Cardiac septum (tissue), 1 donor: ENCODE results near the gene HOXC12. TPM values are rescaled to one million over a fixed set of nuclear protein-coding genes. Genes with fewer than 3 reads are reported as not detected.

Experiments used
- DNase-seq: peaks from one replicate; pipeline ENCODE4 v3.0.0-alpha.2; 2020; ENCODE audit warnings: low spot score
- intact Hi-C: fragments of 100-400 bp; cut with DNase I; formaldehyde crosslinking; loops from one replicate; pipeline ENCODE4 v1.14.0; 2022
- total RNA-seq: library from RNA; stranded (reverse); fragmentation: NEBNext Ultra II Directional; extraction: Animal tissue kit (Norgen Biotek cat#: 25700); gene quantifications from one replicate; pipeline ENCODE4 v1.2.1, GENCODE V29; 2021
- donor health status: DM: no; HTN: no; CAD: no.

HOXC12 gene
- total RNA-seq, 1 donor from 2014 or later = not detected

GRCh38 chr12:53978477-53979356, 24.0 kb downstream of the HOXC12 start:
- intact Hi-C loops = no loop called here
- no peak for DNase-seq

GRCh38 chr12:53980104-53980801, 25.6 kb downstream of the HOXC12 start:
- intact Hi-C loops = no loop called here
- DNase-seq = no peak

- no peak for DNase-seq
- intact Hi-C loops = no loop called here
Observed at GRCh38 chr12:53980802-53981496, 26.2 kb downstream of the HOXC12 start.

GRCh38 chr12:53981634-53982565, 27.2 kb downstream of the HOXC12 start:
- intact Hi-C loops = no loop called here

GRCh38 chr12:53982648-53983567, 28.2 kb downstream of the HOXC12 start:
- no peak for DNase-seq
- intact Hi-C loops = no loop called here

More at GRCh38 chr12:53981634-53982565, 27.2 kb downstream of the HOXC12 start:
- no peak for DNase-seq

- no peak for DNase-seq
- intact Hi-C loops = no loop called here
Observed at GRCh38 chr12:53983568-53983949, 28.9 kb downstream of the HOXC12 start.

GRCh38 chr12:53983950-53984572, 29.4 kb downstream of the HOXC12 start:
- no peak for DNase-seq
- intact Hi-C loops = no loop called here

GRCh38 chr12:53984901-53985691, 30.4 kb downstream of the HOXC12 start, which contains the start of gene HOXC10:
HOXC10 (plus strand) TSS chr12:53985146; CDS start chr12:53985260, 114 bp downstream.
- no peak for DNase-seq
- intact Hi-C loops = no loop called here

GRCh38 chr12:53985692-53985993, 30.9 kb downstream of the HOXC12 start:
- DNase-seq = no peak
- intact Hi-C loops = no loop called here

- DNase-seq = no peak
- intact Hi-C loops = no loop called here
Observed at GRCh38 chr12:53985994-53986685, 31.4 kb downstream of the HOXC12 start.

- DNase-seq = no peak
- intact Hi-C loops = no loop called here
Observed at GRCh38 chr12:53986686-53987483, 32.2 kb downstream of the HOXC12 start.

GRCh38 chr12:53987787-53988230, 33.1 kb downstream of the HOXC12 start:
- intact Hi-C loops = no loop called here
- no peak for DNase-seq

- no peak for DNase-seq
- intact Hi-C loops = no loop called here
Observed at GRCh38 chr12:53988541-53989226, 34.0 kb downstream of the HOXC12 start.

- intact Hi-C loops = no loop called here
- no peak for DNase-seq
Observed at GRCh38 chr12:53989227-53990113, 34.8 kb downstream of the HOXC12 start.
